HepG2 (cell line): ENCODE data around the gene FUCA1.
"Not testable (repeated sequence)": the region's sequence is repeated elsewhere in the genome, so short reads cannot be mapped to it uniquely, and the experiment has no call there.

Experiments used
- ARNTL ChIP-seq: sonication (generic); formaldehyde crosslinking; IDR thresholded peaks from 2 replicates; pipeline ENCODE4 v1.4.0; 2020; ENCODE audit warnings: mild to moderate bottlenecking, missing genetic modification reagents
- CEBPG ChIP-seq: IDR thresholded peaks from 2 replicates; pipeline ENCODE4 v1.6.1; 2016
- CREB1 ChIP-seq, 2 experiments: fragments of 450-650 bp in 1 of 2; IDR thresholded peaks; 2 replicates each; pipeline ENCODE4 v1.6.1; 2016 to 2017; ENCODE audit warnings: control low read depth in 1 of 2, mild to moderate bottlenecking in 1 of 2, missing compliant biosample characterization in 1 of 2, missing genetic modification characterization in 1 of 2
- EP300 ChIP-seq, 3 experiments: sonication (generic) in 1 of 3; formaldehyde crosslinking in 1 of 3; IDR thresholded peaks; 2 replicates each; pipeline versions ENCODE4 v1.5.1 to v1.6.1; 2011 to 2020; ENCODE audit warnings: low read depth in 2 of 3, low read length in 2 of 3, borderline replicate concordance in 1 of 3, improper control_type of control experiment in 1 of 3, mild to moderate bottlenecking in 1 of 3, missing genetic modification reagents in 1 of 3, moderate library complexity in 1 of 3
- GFI1 ChIP-seq: sonication (generic); formaldehyde crosslinking; IDR thresholded peaks from 2 replicates; pipeline ENCODE4 v1.5.0; 2020; ENCODE audit warnings: missing genetic modification reagents, mild to moderate bottlenecking, borderline replicate concordance
- MATR3 ChIP-seq: sonication (generic); formaldehyde crosslinking; IDR thresholded peaks from 2 replicates; pipeline ENCODE4 v1.4.0; 2020; ENCODE audit warnings: missing genetic modification reagents
- NFE2L2 ChIP-seq: fragments of 150-350 bp; IDR thresholded peaks from 2 replicates; pipeline ENCODE4 v1.6.1; 2014; ENCODE audit warnings: low read length
- POLR2A ChIP-seq, 2 experiments: IDR thresholded peaks; 2 replicates each; pipeline ENCODE4 v1.6.1; 2011; ENCODE audit warnings: low read depth in 2 of 2, low read length in 2 of 2, mild to moderate bottlenecking in 1 of 2, moderate library complexity in 1 of 2; ENCODE audit not compliant: insufficient read depth in 1 of 2
- SP1 ChIP-seq, 2 experiments: fragments of 450-650 bp in 1 of 2; sonication (generic) in 1 of 2; formaldehyde crosslinking in 1 of 2; IDR thresholded peaks; 2 replicates each; pipeline versions ENCODE4 v1.4.0 to v1.6.1; 2016 to 2020; ENCODE audit warnings: missing genetic modification reagents in 1 of 2
- TAF1 ChIP-seq: sonication (generic); formaldehyde crosslinking; IDR thresholded peaks from 2 replicates; pipeline ENCODE4 v1.4.0; 2020; ENCODE audit warnings: missing genetic modification reagents
- TF ChIP-seq, protein P1 (sequence below): sonication (generic); formaldehyde crosslinking; IDR thresholded peaks from 2 replicates; pipeline ENCODE4 v1.8.0; 2022; ENCODE audit warnings: mild to moderate bottlenecking, missing genetic modification reagents; ENCODE audit not compliant: insufficient replicate concordance
- TF ChIP-seq, protein P2 (sequence below): sonication (generic); formaldehyde crosslinking; IDR thresholded peaks from 2 replicates; pipeline ENCODE4 v1.5.0; 2020; ENCODE audit warnings: mild to moderate bottlenecking, missing genetic modification reagents, moderate library complexity
- TF ChIP-seq, protein P3 (sequence below): IDR thresholded peaks from 2 replicates; pipeline ENCODE4 v1.6.1; 2018; ENCODE audit warnings: missing genetic modification reagents, mild to moderate bottlenecking, missing compliant biosample characterization
- TF ChIP-seq, protein P4 (sequence below): sonication (generic); formaldehyde crosslinking; IDR thresholded peaks from 2 replicates; pipeline ENCODE4 v1.5.1; 2020; ENCODE audit warnings: missing genetic modification reagents, mild to moderate bottlenecking, borderline replicate concordance

DNA sequence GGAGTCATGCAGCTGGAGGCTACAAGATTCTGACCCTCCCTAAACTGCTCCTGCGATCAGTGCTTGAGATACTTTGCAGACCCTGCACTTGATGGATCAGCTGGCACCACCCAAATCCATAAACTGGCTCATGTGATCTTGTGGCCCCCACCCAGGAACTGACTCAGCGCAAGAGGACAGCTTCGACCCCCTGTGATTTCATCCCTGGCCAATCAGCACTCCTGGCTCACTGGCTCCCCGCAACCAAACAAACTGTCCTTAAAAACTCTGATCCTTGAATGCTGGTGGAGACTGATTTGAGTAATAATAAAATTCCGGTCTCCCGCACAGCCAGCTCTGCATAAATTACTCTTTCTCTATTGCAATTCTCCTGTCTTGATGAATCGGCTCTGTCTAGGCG lies 31.9 kb upstream of the FUCA1 start:
- TF ChIP-seq, protein P1, sequence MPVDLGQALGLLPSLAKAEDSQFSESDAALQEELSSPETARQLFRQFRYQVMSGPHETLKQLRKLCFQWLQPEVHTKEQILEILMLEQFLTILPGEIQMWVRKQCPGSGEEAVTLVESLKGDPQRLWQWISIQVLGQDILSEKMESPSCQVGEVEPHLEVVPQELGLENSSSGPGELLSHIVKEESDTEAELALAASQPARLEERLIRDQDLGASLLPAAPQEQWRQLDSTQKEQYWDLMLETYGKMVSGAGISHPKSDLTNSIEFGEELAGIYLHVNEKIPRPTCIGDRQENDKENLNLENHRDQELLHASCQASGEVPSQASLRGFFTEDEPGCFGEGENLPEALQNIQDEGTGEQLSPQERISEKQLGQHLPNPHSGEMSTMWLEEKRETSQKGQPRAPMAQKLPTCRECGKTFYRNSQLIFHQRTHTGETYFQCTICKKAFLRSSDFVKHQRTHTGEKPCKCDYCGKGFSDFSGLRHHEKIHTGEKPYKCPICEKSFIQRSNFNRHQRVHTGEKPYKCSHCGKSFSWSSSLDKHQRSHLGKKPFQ (CRISPR knock-in tag): not testable (repeated sequence)
- not testable (repeated sequence) for TF ChIP-seq TAF1 (CRISPR knock-in tag); EP300 (IDR thresholded peaks at IDR 0.05; ENCODE audit: low read depth in 2 of 2, low read length in 2 of 2); EP300 (CRISPR knock-in tag; IDR thresholded peaks at IDR 0.05; ENCODE audit: borderline replicate concordance); ARNTL (CRISPR knock-in tag); GFI1 (CRISPR knock-in tag); MATR3; CEBPG; SP1 (IDR thresholded peaks at IDR 0.05); SP1 (CRISPR knock-in tag; IDR thresholded peaks at IDR 0.05); CREB1 (IDR thresholded peaks at IDR 0.05); CREB1 (CRISPR knock-in tag; IDR thresholded peaks at IDR 0.05); NFE2L2; POLR2A (IDR thresholded peaks at IDR 0.05; ENCODE audit: insufficient read depth in 1 of 2, low read depth in 2 of 2, low read length in 2 of 2)
- TF ChIP-seq, protein P2, sequence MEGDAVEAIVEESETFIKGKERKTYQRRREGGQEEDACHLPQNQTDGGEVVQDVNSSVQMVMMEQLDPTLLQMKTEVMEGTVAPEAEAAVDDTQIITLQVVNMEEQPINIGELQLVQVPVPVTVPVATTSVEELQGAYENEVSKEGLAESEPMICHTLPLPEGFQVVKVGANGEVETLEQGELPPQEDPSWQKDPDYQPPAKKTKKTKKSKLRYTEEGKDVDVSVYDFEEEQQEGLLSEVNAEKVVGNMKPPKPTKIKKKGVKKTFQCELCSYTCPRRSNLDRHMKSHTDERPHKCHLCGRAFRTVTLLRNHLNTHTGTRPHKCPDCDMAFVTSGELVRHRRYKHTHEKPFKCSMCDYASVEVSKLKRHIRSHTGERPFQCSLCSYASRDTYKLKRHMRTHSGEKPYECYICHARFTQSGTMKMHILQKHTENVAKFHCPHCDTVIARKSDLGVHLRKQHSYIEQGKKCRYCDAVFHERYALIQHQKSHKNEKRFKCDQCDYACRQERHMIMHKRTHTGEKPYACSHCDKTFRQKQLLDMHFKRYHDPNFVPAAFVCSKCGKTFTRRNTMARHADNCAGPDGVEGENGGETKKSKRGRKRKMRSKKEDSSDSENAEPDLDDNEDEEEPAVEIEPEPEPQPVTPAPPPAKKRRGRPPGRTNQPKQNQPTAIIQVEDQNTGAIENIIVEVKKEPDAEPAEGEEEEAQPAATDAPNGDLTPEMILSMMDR: not testable (repeated sequence)
- TF ChIP-seq, protein P3, sequence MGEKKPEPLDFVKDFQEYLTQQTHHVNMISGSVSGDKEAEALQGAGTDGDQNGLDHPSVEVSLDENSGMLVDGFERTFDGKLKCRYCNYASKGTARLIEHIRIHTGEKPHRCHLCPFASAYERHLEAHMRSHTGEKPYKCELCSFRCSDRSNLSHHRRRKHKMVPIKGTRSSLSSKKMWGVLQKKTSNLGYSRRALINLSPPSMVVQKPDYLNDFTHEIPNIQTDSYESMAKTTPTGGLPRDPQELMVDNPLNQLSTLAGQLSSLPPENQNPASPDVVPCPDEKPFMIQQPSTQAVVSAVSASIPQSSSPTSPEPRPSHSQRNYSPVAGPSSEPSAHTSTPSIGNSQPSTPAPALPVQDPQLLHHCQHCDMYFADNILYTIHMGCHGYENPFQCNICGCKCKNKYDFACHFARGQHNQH: not testable (repeated sequence)
- TF ChIP-seq, protein P4, sequence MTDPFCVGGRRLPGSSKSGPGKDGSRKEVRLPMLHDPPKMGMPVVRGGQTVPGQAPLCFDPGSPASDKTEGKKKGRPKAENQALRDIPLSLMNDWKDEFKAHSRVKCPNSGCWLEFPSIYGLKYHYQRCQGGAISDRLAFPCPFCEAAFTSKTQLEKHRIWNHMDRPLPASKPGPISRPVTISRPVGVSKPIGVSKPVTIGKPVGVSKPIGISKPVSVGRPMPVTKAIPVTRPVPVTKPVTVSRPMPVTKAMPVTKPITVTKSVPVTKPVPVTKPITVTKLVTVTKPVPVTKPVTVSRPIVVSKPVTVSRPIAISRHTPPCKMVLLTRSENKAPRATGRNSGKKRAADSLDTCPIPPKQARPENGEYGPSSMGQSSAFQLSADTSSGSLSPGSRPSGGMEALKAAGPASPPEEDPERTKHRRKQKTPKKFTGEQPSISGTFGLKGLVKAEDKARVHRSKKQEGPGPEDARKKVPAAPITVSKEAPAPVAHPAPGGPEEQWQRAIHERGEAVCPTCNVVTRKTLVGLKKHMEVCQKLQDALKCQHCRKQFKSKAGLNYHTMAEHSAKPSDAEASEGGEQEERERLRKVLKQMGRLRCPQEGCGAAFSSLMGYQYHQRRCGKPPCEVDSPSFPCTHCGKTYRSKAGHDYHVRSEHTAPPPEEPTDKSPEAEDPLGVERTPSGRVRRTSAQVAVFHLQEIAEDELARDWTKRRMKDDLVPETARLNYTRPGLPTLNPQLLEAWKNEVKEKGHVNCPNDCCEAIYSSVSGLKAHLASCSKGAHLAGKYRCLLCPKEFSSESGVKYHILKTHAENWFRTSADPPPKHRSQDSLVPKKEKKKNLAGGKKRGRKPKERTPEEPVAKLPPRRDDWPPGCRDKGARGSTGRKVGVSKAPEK: not testable (repeated sequence)
